Measurements from ENCODE around the gene RAB5A.
A peak's percentile ranks its signal among the peaks of the same experiment; 100 is the strongest.
"Not testable (repeated sequence)": the region's sequence is repeated elsewhere in the genome, so short reads cannot be mapped to it uniquely, and the experiment has no call there.

Gene RAB5A

GRCh38 chr3:19967208-19967607 is 20.3 kb downstream of the RAB5A start:
- DNase-seq (ENCODE audit: extremely low read depth, low read depth) = no peak
- TF ChIP-seq CTCF (IDR thresholded peaks at IDR 0.05; ENCODE audit: low read depth, low read length) = no peak

- DNase-seq (ENCODE audit: extremely low read depth, low read depth) = no peak
- TF ChIP-seq CTCF (IDR thresholded peaks at IDR 0.05; ENCODE audit: low read depth, low read length) = no peak
Measured at GRCh38 chr3:19967812-19968211, 20.9 kb downstream of the RAB5A start.

- TF ChIP-seq CTCF (IDR thresholded peaks at IDR 0.05; ENCODE audit: low read depth, low read length) = no peak
- DNase-seq (ENCODE audit: extremely low read depth, low read depth) = no peak
Measured at GRCh38 chr3:19970327-19970726, 23.4 kb downstream of the RAB5A start.

GRCh38 chr3:19972054-19972453 is 25.2 kb downstream of the RAB5A start:
- DNase-seq (ENCODE audit: extremely low read depth, low read depth) = peak; percentile 8
- TF ChIP-seq CTCF (IDR thresholded peaks at IDR 0.05; ENCODE audit: low read depth, low read length) = no peak

- DNase-seq (ENCODE audit: extremely low read depth, low read depth) = not testable (repeated sequence)
Measured at GRCh38 chr3:19988904-19989303, 42.0 kb downstream of the RAB5A start.

- no peak for DNase-seq (ENCODE audit: extremely low read depth, low read depth)
- TF ChIP-seq CTCF (IDR thresholded peaks at IDR 0.05; ENCODE audit: low read depth, low read length) = no peak
Measured at GRCh38 chr3:19994796-19995195, 47.9 kb downstream of the RAB5A start.

GRCh38 chr3:19997502-19997901 is 50.6 kb downstream of the RAB5A start:
- no peak for TF ChIP-seq CTCF (IDR thresholded peaks at IDR 0.05; ENCODE audit: low read depth, low read length)
- DNase-seq (ENCODE audit: extremely low read depth, low read depth) = no peak

- no peak for DNase-seq (ENCODE audit: extremely low read depth, low read depth)
- no peak for TF ChIP-seq CTCF (IDR thresholded peaks at IDR 0.05; ENCODE audit: low read depth, low read length)
Measured at GRCh38 chr3:20001932-20002331, 55.0 kb downstream of the RAB5A start.

Data from AG09319 (cell line).